ENCODE measurements around the gene CCL20.
"Not testable (repeated sequence)": the region's sequence is repeated elsewhere in the genome, so short reads cannot be mapped to it uniquely, and the experiment has no call there.

Gene CCL20

GRCh38 chr2:227834423-227834822 lies 20.8 kb downstream of the CCL20 start:
- ChIA-PET CTCF (no interaction called here), POLR2A (no interaction called here)
- TF ChIP-seq FOXA1 (IDR thresholded peaks at IDR 0.05) = no peak
- no peak for TF ChIP-seq SUZ12 (IDR thresholded peaks at IDR 0.05)
- TF ChIP-seq ELF4 (IDR thresholded peaks at IDR 0.05) = no peak
- TF ChIP-seq BHLHE40 (IDR thresholded peaks at IDR 0.05; ENCODE audit: borderline replicate concordance) = no peak
- no peak for TF ChIP-seq LEF1 (IDR thresholded peaks at IDR 0.05; ENCODE audit: borderline replicate concordance)
- TF ChIP-seq FOXM1 (IDR thresholded peaks at IDR 0.05; ENCODE audit: borderline replicate concordance) = no peak
- no peak for TF ChIP-seq TARDBP (IDR thresholded peaks at IDR 0.05)
- no peak for TF ChIP-seq HDGF (IDR thresholded peaks at IDR 0.05; ENCODE audit: borderline replicate concordance)
- no peak for TF ChIP-seq FOXK2 (IDR thresholded peaks at IDR 0.05)
- TF ChIP-seq ZNF384 (IDR thresholded peaks at IDR 0.05) = no peak
- no peak for TF ChIP-seq L3MBTL2 (conservative IDR thresholded peaks at IDR 0.05)
- DNase-seq (ENCODE audit: extremely low spot score) = no peak

GRCh38 chr2:227834916-227835650 lies 21.4 kb downstream of the CCL20 start:
- DNase-seq (ENCODE audit: extremely low spot score) = no peak
- POLR2A ChIA-PET = no interaction called here
- TF ChIP-seq SUZ12 (IDR thresholded peaks at IDR 0.05) (no peak), ARNT (IDR thresholded peaks at IDR 0.05) (no peak), NFRKB (IDR thresholded peaks at IDR 0.05) (no peak), ELF4 (IDR thresholded peaks at IDR 0.05) (no peak), ZNF384 (IDR thresholded peaks at IDR 0.05) (no peak), CTBP1 (IDR thresholded peaks at IDR 0.05; ENCODE audit: borderline replicate concordance) (no peak), SP1 (IDR thresholded peaks at IDR 0.05) (no peak), FOXA1 (IDR thresholded peaks at IDR 0.05) (no peak), FOXK2 (IDR thresholded peaks at IDR 0.05) (no peak), TARDBP (IDR thresholded peaks at IDR 0.05) (no peak), L3MBTL2 (conservative IDR thresholded peaks at IDR 0.05) (no peak), LEF1 (IDR thresholded peaks at IDR 0.05; ENCODE audit: borderline replicate concordance) (no peak), PKNOX1 (IDR thresholded peaks at IDR 0.05) (no peak), FOXM1 (IDR thresholded peaks at IDR 0.05; ENCODE audit: borderline replicate concordance) (no peak), BHLHE40 (IDR thresholded peaks at IDR 0.05; ENCODE audit: borderline replicate concordance) (no peak)
- CTCF ChIA-PET = no interaction called here

- POLR2A ChIA-PET; DNase-seq (ENCODE audit: extremely low spot score); CTCF ChIA-PET: not testable (repeated sequence)
These were observed 25.9 kb downstream of the CCL20 start for GRCh38 chr2:227839339-227840129.

- no peak for DNase-seq (ENCODE audit: extremely low spot score)
- ChIA-PET POLR2A (no interaction called here), CTCF (no interaction called here)
- TF ChIP-seq ZNF384 (IDR thresholded peaks at IDR 0.05) = no peak
- TF ChIP-seq CTBP1 (IDR thresholded peaks at IDR 0.05; ENCODE audit: borderline replicate concordance) = no peak
- TF ChIP-seq FOXM1 (IDR thresholded peaks at IDR 0.05; ENCODE audit: borderline replicate concordance) = no peak
These were observed 33.2 kb downstream of the CCL20 start for GRCh38 chr2:227846831-227847230.

GRCh38 chr2:227848146-227848545 lies 34.5 kb downstream of the CCL20 start:
- ChIA-PET POLR2A (no interaction called here), CTCF (no interaction called here)
- TF ChIP-seq L3MBTL2 (conservative IDR thresholded peaks at IDR 0.05) (no peak), FOXK2 (IDR thresholded peaks at IDR 0.05) (no peak), TARDBP (IDR thresholded peaks at IDR 0.05) (no peak), BHLHE40 (IDR thresholded peaks at IDR 0.05; ENCODE audit: borderline replicate concordance) (no peak), CTBP1 (IDR thresholded peaks at IDR 0.05; ENCODE audit: borderline replicate concordance) (no peak), NFRKB (IDR thresholded peaks at IDR 0.05) (no peak), PKNOX1 (IDR thresholded peaks at IDR 0.05) (no peak), HDGF (IDR thresholded peaks at IDR 0.05; ENCODE audit: borderline replicate concordance) (no peak), ZNF384 (IDR thresholded peaks at IDR 0.05) (no peak), SUZ12 (IDR thresholded peaks at IDR 0.05) (no peak), FOXA1 (IDR thresholded peaks at IDR 0.05) (no peak)

GRCh38 chr2:227848586-227848985 lies 34.9 kb downstream of the CCL20 start:
- TF ChIP-seq NFRKB (IDR thresholded peaks at IDR 0.05) (no peak), SP1 (IDR thresholded peaks at IDR 0.05) (no peak), L3MBTL2 (conservative IDR thresholded peaks at IDR 0.05) (no peak), LEF1 (IDR thresholded peaks at IDR 0.05; ENCODE audit: borderline replicate concordance) (no peak), SUZ12 (IDR thresholded peaks at IDR 0.05) (no peak), ELF4 (IDR thresholded peaks at IDR 0.05) (no peak), TARDBP (IDR thresholded peaks at IDR 0.05) (no peak), BHLHE40 (IDR thresholded peaks at IDR 0.05; ENCODE audit: borderline replicate concordance) (no peak)

More at GRCh38 chr2:227848146-227848545, 34.5 kb downstream of the CCL20 start:
- no peak for DNase-seq (ENCODE audit: extremely low spot score)

GRCh38 chr2:227849906-227850305 lies 36.3 kb downstream of the CCL20 start:
- TF ChIP-seq SP1 (IDR thresholded peaks at IDR 0.05) = no peak
- no peak for TF ChIP-seq FOXM1 (IDR thresholded peaks at IDR 0.05; ENCODE audit: borderline replicate concordance)
- TF ChIP-seq FOXA1 (IDR thresholded peaks at IDR 0.05) = no peak
- no peak for TF ChIP-seq SUZ12 (IDR thresholded peaks at IDR 0.05)
- TF ChIP-seq NFRKB (IDR thresholded peaks at IDR 0.05) = no peak
- TF ChIP-seq PKNOX1 (IDR thresholded peaks at IDR 0.05) = no peak
- TF ChIP-seq L3MBTL2 (conservative IDR thresholded peaks at IDR 0.05) = no peak
- TF ChIP-seq ZNF384 (IDR thresholded peaks at IDR 0.05) = no peak
- TF ChIP-seq ELF4 (IDR thresholded peaks at IDR 0.05) = no peak
- no peak for TF ChIP-seq CTBP1 (IDR thresholded peaks at IDR 0.05; ENCODE audit: borderline replicate concordance)
- ChIA-PET POLR2A (no interaction called here), CTCF (no interaction called here)
- DNase-seq (ENCODE audit: extremely low spot score) = no peak

More at GRCh38 chr2:227848586-227848985, 34.9 kb downstream of the CCL20 start:
- ChIA-PET POLR2A (no interaction called here), CTCF (no interaction called here)
- no peak for DNase-seq (ENCODE audit: extremely low spot score)

Data from HEK293T (cell line).